ENCODE measurements around the gene RGS7. TPM values are rescaled to one million over a fixed set of nuclear protein-coding genes. Genes with fewer than 3 reads are reported as not detected.
"Not testable (repeated sequence)": the region's sequence is repeated elsewhere in the genome, so short reads cannot be mapped to it uniquely, and the experiment has no call there.

The RGS7 gene
- total RNA-seq, 1 donor from 2014 or later = 0.58 TPM

GRCh38 chr1:240999826-241000225 is 357.2 kb downstream of the RGS7 start:
- DNase-seq (ENCODE audit: extremely low read depth, low read depth, low spot score) = no peak

- no peak for DNase-seq (ENCODE audit: extremely low read depth, low read depth, low spot score)
These were observed 358.5 kb downstream of the RGS7 start for GRCh38 chr1:240998441-240999015.

- no peak for DNase-seq (ENCODE audit: extremely low read depth, low read depth, low spot score)
These were observed 359.0 kb downstream of the RGS7 start for GRCh38 chr1:240998024-240998423.

- no peak for DNase-seq (ENCODE audit: extremely low read depth, low read depth, low spot score)
These were observed 364.0 kb downstream of the RGS7 start for GRCh38 chr1:240993004-240993403.

- no peak for DNase-seq (ENCODE audit: extremely low read depth, low read depth, low spot score)
These were observed 365.8 kb downstream of the RGS7 start for GRCh38 chr1:240991230-240991629.

- no peak for DNase-seq (ENCODE audit: extremely low read depth, low read depth, low spot score)
These were observed 369.1 kb downstream of the RGS7 start for GRCh38 chr1:240987928-240988327.

GRCh38 chr1:240985081-240985480 is 371.9 kb downstream of the RGS7 start:
- no peak for DNase-seq (ENCODE audit: extremely low read depth, low read depth, low spot score)

- DNase-seq (ENCODE audit: extremely low read depth, low read depth, low spot score) = no peak
These were observed 376.7 kb downstream of the RGS7 start for GRCh38 chr1:240980342-240980741.

- DNase-seq (ENCODE audit: extremely low read depth, low read depth, low spot score) = no peak
These were observed 380.3 kb downstream of the RGS7 start for GRCh38 chr1:240976685-240977084.

GRCh38 chr1:240973875-240974274 is 383.1 kb downstream of the RGS7 start:
- no peak for DNase-seq (ENCODE audit: extremely low read depth, low read depth, low spot score)

- DNase-seq (ENCODE audit: extremely low read depth, low read depth, low spot score) = not testable (repeated sequence)
These were observed 384.9 kb downstream of the RGS7 start for GRCh38 chr1:240972059-240972458.

- DNase-seq (ENCODE audit: extremely low read depth, low read depth, low spot score) = no peak
These were observed 386.8 kb downstream of the RGS7 start for GRCh38 chr1:240970253-240970652.

GRCh38 chr1:240968864-240969263 is 388.1 kb downstream of the RGS7 start:
- DNase-seq (ENCODE audit: extremely low read depth, low read depth, low spot score) = no peak

GRCh38 chr1:240967070-240967724 is 389.8 kb downstream of the RGS7 start:
- no peak for DNase-seq (ENCODE audit: extremely low read depth, low read depth, low spot score)

- DNase-seq (ENCODE audit: extremely low read depth, low read depth, low spot score) = no peak
These were observed 391.4 kb downstream of the RGS7 start for GRCh38 chr1:240965581-240966091.

GRCh38 chr1:240962086-240962485 is 394.9 kb downstream of the RGS7 start:
- no peak for DNase-seq (ENCODE audit: extremely low read depth, low read depth, low spot score)

GRCh38 chr1:240956424-240956823 is 400.6 kb downstream of the RGS7 start:
- no peak for DNase-seq (ENCODE audit: extremely low read depth, low read depth, low spot score)

- no peak for DNase-seq (ENCODE audit: extremely low read depth, low read depth, low spot score)
These were observed 401.0 kb downstream of the RGS7 start for GRCh38 chr1:240956020-240956419.

GRCh38 chr1:240947438-240948224 is 409.4 kb downstream of the RGS7 start:
- no peak for DNase-seq (ENCODE audit: extremely low read depth, low read depth, low spot score)

- no peak for DNase-seq (ENCODE audit: extremely low read depth, low read depth, low spot score)
These were observed 410.1 kb downstream of the RGS7 start for GRCh38 chr1:240946926-240947325.

- DNase-seq (ENCODE audit: extremely low read depth, low read depth, low spot score) = no peak
These were observed 414.1 kb downstream of the RGS7 start for GRCh38 chr1:240942901-240943300.

Data from glomerular endothelial cell (primary cell).